Keratinocyte (primary cell): ENCODE measurements around the gene BMP7. TPM values are rescaled to one million over a fixed set of nuclear protein-coding genes. Genes with fewer than 3 reads are reported as not detected.

Source experiments
- DNase-seq: peaks from one replicate; pipeline ENCODE4 v3.0.0-alpha.2; 2011; ENCODE audit warnings: low read depth, missing footprints, low spot score
- FAIRE-seq: peaks from 2 replicates; lab custom pipeline; 2011; peaks lifted over from hg19 to GRCh38; lab: Jason Lieb, UNC
- H2AFZ ChIP-seq: 2 replicates; pipeline ENCODE4 v1.6.0; 2012; ENCODE audit warnings: low read length, control low read depth, inconsistent platforms; ENCODE audit not compliant: control insufficient read depth
- H3K27ac ChIP-seq: 2 replicates; pipeline ENCODE4 v1.5.1; 2011; ENCODE audit warnings: low read length; ENCODE audit not compliant: control insufficient read depth, insufficient read depth
- H3K27me3 ChIP-seq: 3 replicates; pipeline ENCODE4 v1.6.0; 2011; ENCODE audit warnings: low read length; ENCODE audit not compliant: control insufficient read depth, insufficient read depth; ENCODE audit errors: extremely low read depth
- H3K36me3 ChIP-seq, 2 experiments: 2 replicates in 1 of 2; 3 replicates in 1 of 2; pipeline ENCODE4 v1.5.1; 2011; ENCODE audit warnings: low read length in 2 of 2, mild to moderate bottlenecking in 1 of 2; ENCODE audit not compliant: control insufficient read depth in 2 of 2, insufficient read depth in 2 of 2; ENCODE audit errors: extremely low read depth in 1 of 2
- H3K4me1 ChIP-seq: 3 replicates; pipeline ENCODE4 v1.5.1; 2011; ENCODE audit warnings: low read length; ENCODE audit not compliant: control insufficient read depth, insufficient read depth; ENCODE audit errors: extremely low read depth
- H3K4me2 ChIP-seq: 3 replicates; pipeline ENCODE4 v1.6.0; 2011; ENCODE audit warnings: low read depth, low read length; ENCODE audit not compliant: control insufficient read depth, insufficient read depth; ENCODE audit errors: extremely low read depth
- H3K4me3 ChIP-seq, 3 experiments: fragments of 200-600 bp in 1 of 3; sonication (generic) in 1 of 3; 2 replicates in 2 of 3; 3 replicates in 1 of 3; pipeline ENCODE4 v1.5.1; 2011 to 2016; ENCODE audit warnings: low read length in 3 of 3, mild to moderate bottlenecking in 3 of 3, control low read depth in 2 of 3, inconsistent platforms in 1 of 3, low read depth in 1 of 3, mixed read lengths in 1 of 3, mixed run types in 1 of 3, moderate library complexity in 1 of 3; ENCODE audit not compliant: control insufficient read depth in 2 of 3, insufficient read depth in 2 of 3; ENCODE audit errors: extremely low read depth in 1 of 3
- H3K79me2 ChIP-seq: 2 replicates; pipeline ENCODE4 v1.6.0; 2012; ENCODE audit warnings: low read length; ENCODE audit not compliant: control insufficient read depth, insufficient read depth
- H3K9ac ChIP-seq: 3 replicates; pipeline ENCODE4 v1.6.0; 2011; ENCODE audit warnings: low read length; ENCODE audit not compliant: control insufficient read depth, insufficient read depth; ENCODE audit errors: extremely low read depth
- H3K9me1 ChIP-seq: 3 replicates; pipeline ENCODE4 v1.6.0; 2011; ENCODE audit warnings: low read length; ENCODE audit not compliant: control insufficient read depth, insufficient read depth; ENCODE audit errors: extremely low read depth
- H3K9me3 ChIP-seq: 2 replicates; pipeline ENCODE4 v1.5.1; 2012; ENCODE audit warnings: low read depth, low read length; ENCODE audit not compliant: control insufficient read depth
- H4K20me1 ChIP-seq: 3 replicates; pipeline ENCODE4 v1.6.0; 2011; ENCODE audit warnings: low read length; ENCODE audit not compliant: control insufficient read depth, insufficient read depth; ENCODE audit errors: extremely low read depth
- EZH2 ChIP-seq: IDR thresholded peaks from one replicate; pipeline ENCODE4 v1.6.1; 2012; ENCODE audit warnings: inconsistent platforms, mild to moderate bottlenecking, low read length, moderate library complexity
- dilution Hi-C: fragments of 300-500 bp; cut with MboI; formaldehyde crosslinking; loops from one replicate; pipeline ENCODE4 v1.7.0; 2020; ENCODE audit warnings: low sequenced_read_pairs; ENCODE audit not compliant: extremely low pct_ligation_motif_present
- polyA plus RNA-seq, 5 experiments: library from polyadenylated mRNA; depleted of rRNA in 3 of 5; stranded (reverse) in 3 of 5; stranded (forward) in 1 of 5; unstranded in 1 of 5; fragments of >200 nt; gene quantifications; 1 replicate in 1 of 5; 2 replicates in 3 of 5; 3 replicates in 1 of 5; pipeline versions ENCODE4 v1.2.1 to v1.2.3, GENCODE V29; 2011 to 2012; ENCODE audit warnings: missing spikeins in 2 of 5, low read depth in 1 of 5, low replicate concordance in 1 of 5
- TF ChIP-seq, protein P1 (sequence below), 3 experiments: IDR thresholded peaks in 1 of 3; conservative IDR thresholded peaks in 1 of 3; optimal IDR thresholded peaks in 1 of 3; 2 replicates in 2 of 3; 3 replicates in 1 of 3; pipeline versions ENCODE3 to v1.5.1; 2011; ENCODE audit warnings: low read length in 3 of 3, mild to moderate bottlenecking in 3 of 3, moderate library complexity in 2 of 3, control low read depth in 1 of 3, inconsistent platforms in 1 of 3; ENCODE audit not compliant: insufficient read depth in 2 of 3; ENCODE audit errors: extremely low read depth in 1 of 3

Gene BMP7
- polyA plus RNA-seq, 1 donor (not counting 4 experiments of a cell fraction or from before 2014, with no cell fraction given) = 0.29 TPM

DNA sequence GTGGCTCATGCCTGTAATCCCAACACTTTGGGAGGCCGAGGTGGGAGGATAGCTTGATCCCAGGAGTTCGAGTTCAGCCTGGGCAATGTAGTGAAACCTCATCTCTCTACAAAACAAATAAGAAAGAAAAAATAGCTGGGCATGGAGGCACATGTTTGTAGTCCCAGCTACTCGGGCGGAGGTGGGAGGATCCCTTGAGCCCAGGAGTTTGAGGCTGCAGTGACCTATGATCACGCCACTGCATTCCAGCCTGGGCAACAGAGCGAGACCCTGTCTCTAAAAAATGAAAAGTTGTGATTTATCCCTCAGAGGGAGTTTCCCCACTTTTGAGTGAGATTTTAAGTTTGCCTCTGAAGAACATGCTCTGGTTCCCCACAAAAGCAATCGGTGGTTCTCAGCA is 17.4 kb upstream of the BMP7 start:
- Histone ChIP-seq H3K27me3 (peaks cover 48% of the 10 kb centered on the region), H3K4me3 (no peak overlapping the region), H4K20me1 (no peaks in the 10 kb centered on the region), H3K79me2 (no peaks in the 10 kb centered on the region), H3K9ac (no peak overlapping the region), H3K9me1 (no peaks in the 10 kb centered on the region), H3K36me3 (no peaks in the 10 kb centered on the region), H3K4me1 (no peaks in the 10 kb centered on the region), H3K4me2 (no peak overlapping the region), H3K27ac (no peak overlapping the region), H2AFZ (no peak overlapping the region), H3K9me3 (no peaks in the 10 kb centered on the region)
- no peak for TF ChIP-seq EZH2
- TF ChIP-seq, protein P1, sequence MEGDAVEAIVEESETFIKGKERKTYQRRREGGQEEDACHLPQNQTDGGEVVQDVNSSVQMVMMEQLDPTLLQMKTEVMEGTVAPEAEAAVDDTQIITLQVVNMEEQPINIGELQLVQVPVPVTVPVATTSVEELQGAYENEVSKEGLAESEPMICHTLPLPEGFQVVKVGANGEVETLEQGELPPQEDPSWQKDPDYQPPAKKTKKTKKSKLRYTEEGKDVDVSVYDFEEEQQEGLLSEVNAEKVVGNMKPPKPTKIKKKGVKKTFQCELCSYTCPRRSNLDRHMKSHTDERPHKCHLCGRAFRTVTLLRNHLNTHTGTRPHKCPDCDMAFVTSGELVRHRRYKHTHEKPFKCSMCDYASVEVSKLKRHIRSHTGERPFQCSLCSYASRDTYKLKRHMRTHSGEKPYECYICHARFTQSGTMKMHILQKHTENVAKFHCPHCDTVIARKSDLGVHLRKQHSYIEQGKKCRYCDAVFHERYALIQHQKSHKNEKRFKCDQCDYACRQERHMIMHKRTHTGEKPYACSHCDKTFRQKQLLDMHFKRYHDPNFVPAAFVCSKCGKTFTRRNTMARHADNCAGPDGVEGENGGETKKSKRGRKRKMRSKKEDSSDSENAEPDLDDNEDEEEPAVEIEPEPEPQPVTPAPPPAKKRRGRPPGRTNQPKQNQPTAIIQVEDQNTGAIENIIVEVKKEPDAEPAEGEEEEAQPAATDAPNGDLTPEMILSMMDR (optimal IDR thresholded peaks at IDR 0.05 in 1 of 3, IDR thresholded peaks at IDR 0.05 in 1 of 3, conservative IDR thresholded peaks at IDR 0.05 in 1 of 3; ENCODE audit: extremely low read depth in 1 of 3, insufficient read depth in 2 of 3, low read length in 3 of 3) = no peak
- dilution Hi-C loops = no loop called here
- no peak for DNase-seq
- FAIRE-seq = no peak

- Histone ChIP-seq H3K9ac (no peak overlapping the region), H4K20me1 (no peaks in the 10 kb centered on the region), H3K4me3 (no peak overlapping the region), H3K27ac (no peak overlapping the region), H3K27me3 (peaks cover 45% of the 10 kb centered on the region), H3K36me3 (no peaks in the 10 kb centered on the region), H3K9me3 (no peaks in the 10 kb centered on the region), H3K9me1 (no peaks in the 10 kb centered on the region), H3K4me1 (no peaks in the 10 kb centered on the region), H2AFZ (no peak overlapping the region), H3K79me2 (no peaks in the 10 kb centered on the region), H3K4me2 (no peak overlapping the region)
- DNase-seq (no peak), FAIRE-seq (no peak)
- no peak for TF ChIP-seq EZH2
- TF ChIP-seq, protein P1 (optimal IDR thresholded peaks at IDR 0.05 in 1 of 3, IDR thresholded peaks at IDR 0.05 in 1 of 3, conservative IDR thresholded peaks at IDR 0.05 in 1 of 3; ENCODE audit: extremely low read depth in 1 of 3, insufficient read depth in 2 of 3, low read length in 3 of 3) = no peak
- dilution Hi-C loops = no loop called here
These were observed 16.4 kb upstream of the BMP7 start for GRCh38 chr20:57282670-57283361.
